GM20431 (cell line): ENCODE data around the gene AGBL3.
"Not testable (repeated sequence)": the region's sequence is repeated elsewhere in the genome, so short reads cannot be mapped to it uniquely, and the experiment has no call there.

Source experiments
- in situ Hi-C: fragments of 300-500 bp; cut with MseI, MboI; formaldehyde crosslinking; loops from one replicate; pipeline ENCODE4 v1.15.0; 2020; ENCODE audit warnings: low sequenced_read_pairs; ENCODE audit not compliant: unreplicated experiment

Gene AGBL3

DNA sequence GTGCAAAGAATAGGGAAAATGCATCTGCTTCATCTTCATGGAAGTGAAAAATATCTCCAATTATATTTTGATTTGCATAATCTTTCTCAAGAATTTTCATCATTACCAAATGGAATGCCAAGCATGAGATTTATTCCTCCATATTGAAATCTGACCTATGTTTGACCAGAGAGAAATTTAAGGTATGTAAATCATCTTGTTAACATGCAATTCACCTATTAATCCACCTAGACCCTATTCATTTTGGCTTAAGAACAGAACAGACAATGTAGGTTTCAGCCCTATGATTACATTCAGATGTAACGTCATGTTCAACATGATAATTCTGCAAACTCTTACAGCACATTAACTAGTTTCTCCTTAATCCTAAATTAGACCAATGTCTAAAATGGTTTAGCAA is 130.8 kb downstream of the AGBL3 start:
- in situ Hi-C loops, result no loop called here

DNA sequence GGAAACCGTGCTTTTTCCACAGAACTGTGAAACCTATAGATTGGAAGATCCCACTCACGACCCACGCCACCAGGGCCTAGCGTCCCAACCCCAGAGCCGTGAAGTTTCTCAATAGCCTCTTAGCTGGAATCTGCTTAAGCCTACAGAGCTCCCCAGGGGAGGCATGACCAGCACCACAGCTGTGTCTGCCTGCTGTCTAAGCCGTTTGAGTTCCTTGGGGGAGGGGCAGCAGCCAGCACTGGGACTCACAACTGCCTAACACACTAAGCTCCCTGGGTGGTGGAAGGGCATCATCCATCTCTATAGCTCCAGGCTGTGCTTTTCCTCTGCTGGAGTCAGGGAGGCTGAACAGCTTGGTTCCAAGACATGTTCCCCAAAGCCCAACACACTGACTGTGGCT is 135.6 kb downstream of the AGBL3 start:
- in situ Hi-C loops, result no loop called here

DNA sequence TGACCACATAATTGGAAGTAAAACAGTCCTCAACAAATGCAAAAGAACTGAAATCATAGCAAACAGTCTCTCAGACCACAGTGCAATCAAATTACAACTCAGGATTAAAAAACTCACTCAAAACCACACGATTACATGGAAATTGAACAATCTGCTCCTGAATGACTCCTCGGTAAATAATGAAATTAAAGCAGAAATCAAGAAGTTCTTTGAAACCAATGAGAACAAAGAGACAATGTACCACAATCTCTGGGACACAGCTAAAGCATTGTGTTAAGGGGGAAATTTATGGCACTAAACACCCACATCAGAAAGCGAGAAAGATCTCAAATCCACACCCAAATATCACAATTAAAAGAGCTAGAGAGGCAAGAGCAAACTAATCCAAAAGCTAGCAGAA is 138.3 kb downstream of the AGBL3 start:
- in situ Hi-C loops, result not testable (repeated sequence)

DNA sequence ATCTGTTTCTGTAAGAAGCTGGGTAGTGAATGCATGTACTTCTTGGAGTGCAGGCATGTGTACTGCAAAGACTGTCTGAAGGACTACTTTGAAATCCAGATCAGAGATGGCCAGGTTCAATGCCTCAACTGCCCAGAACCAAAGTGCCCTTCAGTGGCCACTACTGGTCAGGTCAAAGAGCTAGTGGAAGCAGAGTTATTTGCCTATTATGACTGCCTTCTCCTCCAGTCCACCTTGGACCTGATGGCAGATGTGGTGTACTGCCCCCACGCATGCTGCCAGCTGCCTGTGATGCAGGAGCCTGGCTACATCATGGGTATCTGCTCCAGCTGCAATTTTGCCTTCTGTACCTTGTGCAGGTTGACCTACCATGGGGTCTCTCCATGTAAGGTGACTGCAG is 142.6 kb downstream of the AGBL3 start:
- in situ Hi-C loops, result no loop called here

DNA sequence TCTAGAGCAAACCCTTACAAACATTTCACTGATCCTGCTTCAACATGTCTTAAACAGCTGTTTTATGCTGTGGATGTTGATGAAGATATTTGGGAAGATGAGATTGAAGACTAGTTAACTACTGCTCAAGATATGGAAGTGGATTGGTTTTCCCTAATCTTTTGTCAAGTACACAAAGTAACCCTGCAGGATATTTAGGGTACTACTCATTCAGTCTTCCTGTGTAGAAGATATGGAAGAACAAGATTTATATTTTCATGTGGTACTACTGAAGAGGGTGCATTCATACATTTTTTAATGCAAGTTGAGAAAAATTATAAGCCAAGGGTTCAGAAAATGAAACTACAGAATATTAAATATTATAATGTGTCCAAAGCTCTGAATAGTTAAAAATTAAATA is 143.3 kb downstream of the AGBL3 start:
- in situ Hi-C loops, result no loop called here

DNA sequence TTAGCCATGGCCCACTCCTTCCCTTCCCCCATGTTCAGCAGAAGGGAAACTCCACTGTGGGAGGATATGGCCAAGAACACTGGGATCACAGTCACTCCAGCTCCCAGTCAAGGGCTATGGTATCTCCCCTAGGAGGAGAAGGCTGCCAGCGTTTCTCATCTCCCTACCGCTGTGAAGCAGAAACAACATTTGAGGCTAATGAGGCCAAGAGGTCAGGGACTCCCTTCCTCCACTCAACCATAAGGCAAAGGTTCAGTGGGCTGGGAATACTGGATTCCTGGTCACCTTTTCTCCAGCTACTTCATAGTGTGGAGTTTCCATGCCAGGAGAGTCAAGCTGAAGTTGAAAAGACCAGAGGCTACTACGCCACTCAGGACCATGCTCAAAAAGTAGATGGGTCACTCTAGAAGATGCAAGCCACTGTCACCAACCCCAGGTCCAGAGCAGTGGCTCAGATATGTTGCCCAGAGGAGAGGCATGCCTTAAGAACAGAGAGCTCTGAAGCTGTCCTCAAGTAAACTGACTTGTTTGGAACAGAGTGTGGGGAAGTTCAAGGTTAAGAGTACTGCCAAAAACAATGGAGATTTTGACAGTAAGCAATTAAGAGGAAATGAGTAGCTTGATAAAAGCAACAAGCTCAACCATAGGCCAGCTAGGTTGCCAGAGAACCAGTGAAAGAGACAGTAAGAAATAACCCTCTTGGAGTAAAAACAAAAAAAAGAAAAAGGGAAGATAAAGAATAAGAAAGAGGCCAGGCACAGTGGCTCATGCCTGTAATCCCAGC is 157.8 kb downstream of the AGBL3 start:
- in situ Hi-C loops, result no loop called here

DNA sequence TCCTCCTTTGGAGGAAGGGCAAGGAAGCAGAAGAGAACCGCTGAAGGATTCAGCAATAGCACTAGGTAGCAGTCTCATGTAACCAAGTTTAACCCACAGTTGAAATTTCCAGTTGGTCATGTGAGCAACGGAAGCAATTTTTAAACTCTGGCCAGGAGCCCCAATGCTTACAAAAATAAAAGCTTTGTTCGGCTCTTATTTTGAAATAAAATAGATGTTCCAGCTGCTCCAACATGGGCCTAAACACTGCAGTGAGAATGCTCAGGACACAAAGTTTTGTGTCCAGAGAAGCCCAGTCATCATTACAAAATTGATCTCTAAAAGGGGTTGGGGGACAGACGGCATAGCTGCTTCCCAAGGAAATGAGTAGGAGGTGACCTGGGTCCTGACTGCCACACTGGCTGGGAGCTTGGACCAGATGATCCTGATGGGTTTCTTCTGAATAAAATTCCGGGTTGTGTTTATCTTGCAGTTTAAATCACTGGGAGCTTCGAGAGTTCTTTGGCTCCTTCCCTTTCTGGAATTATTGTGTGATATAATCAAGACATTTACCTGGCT is 161.1 kb downstream of the AGBL3 start:
- in situ Hi-C loops, result no loop called here

DNA sequence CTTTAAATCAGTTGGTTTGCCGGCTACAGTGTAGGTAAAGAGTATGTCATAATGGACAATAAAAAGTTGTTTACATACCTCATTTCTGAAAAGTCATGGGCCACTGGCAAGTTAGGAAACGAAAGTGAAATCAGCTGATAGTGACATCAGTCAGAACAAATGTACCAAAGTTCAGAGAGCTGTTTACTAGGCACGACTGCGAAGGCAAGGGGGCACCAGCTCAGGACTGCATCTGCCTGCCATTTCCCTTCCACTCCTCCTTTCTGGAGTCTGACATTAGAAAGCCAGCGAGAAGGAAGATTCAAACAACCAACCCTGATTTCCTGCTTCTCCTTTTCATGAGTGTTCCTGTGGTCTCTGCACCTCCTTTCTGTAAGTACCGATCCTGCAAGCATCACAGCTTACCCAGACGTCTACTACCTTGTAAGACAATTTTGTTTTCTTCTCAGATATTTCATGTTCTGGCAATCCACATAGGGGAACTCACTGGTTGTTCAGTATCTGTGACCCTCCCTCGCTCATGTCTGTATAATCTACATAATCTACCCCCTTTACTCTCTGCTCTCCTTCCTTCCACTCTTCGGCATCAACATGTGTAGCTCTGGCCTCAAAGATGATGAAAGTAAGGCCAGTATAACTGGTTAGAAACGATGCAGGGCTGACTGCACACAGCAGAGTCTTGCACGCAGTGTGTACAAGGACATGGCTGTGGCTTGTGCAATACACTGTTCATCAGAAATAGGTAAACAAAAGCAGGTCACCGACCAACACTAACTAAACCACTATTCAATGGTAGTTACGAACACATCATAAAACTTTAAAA is 161.8 kb downstream of the AGBL3 start, which contains the start of gene TMEM140:
TMEM140 (plus strand) TSS at position 174 of the 823 bp plus-strand sequence. CDS start 16,370 bp downstream, outside the sequence.
- in situ Hi-C loops, result no loop called here

DNA sequence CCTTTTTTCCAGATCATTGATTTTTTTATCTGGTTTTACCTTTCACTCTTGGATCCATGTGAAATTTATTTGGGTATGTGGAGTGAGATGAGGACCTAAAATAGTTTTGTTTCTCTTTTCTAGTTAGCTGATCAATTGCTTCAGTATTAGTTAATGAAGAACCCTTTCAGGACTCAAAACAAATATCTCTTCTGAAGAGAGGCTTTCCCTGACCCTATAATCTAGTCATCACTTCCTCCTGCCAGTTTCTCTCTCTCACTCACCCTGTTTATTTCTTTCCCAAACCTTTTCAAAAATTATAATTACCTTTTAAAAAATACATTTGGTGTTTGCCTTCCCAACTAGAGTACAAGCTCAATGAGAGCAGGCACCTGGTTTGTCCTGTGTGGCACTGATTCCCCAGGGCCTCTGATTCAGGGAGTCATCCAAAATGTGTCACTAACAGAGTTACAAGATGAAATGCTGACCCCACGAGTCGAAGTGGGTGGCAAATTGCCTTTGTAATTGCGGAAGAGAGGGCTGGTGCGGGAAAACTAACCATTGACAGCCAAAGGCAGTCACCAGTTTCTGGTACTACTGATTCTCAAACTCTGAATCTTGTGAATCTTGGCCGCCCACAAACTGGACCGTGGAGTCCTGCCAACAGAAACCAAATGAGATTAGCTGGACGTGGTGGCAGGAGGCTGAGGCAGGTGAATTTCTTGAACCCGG is 163.9 kb downstream of the AGBL3 start:
- in situ Hi-C loops, result loop anchor here (10.0 kb wide), 1 partner anchor 155 kb away; no protein-coding TSS in a partner anchor

DNA sequence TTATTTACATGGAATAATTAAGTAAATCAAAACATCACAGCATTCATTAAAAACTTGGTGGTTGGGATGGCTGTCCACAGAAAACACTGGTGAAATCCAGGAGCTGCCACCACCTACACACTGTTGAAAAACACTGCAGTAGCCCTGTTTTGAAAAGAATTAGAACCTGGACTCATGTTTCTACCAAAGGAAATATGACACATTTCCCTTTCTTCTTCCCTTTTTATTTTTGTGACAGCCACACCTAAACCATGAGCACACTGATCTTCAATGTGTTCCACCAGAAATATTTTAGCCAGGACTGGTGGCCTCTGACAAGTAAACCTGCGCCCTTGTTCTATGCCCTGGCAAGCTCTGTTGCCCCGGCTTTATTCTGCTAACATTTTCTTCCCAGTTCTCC is 164.8 kb downstream of the AGBL3 start:
- in situ Hi-C loops, result loop anchor here (10.0 kb wide), 1 partner anchor 156 kb away; no protein-coding TSS in a partner anchor

DNA sequence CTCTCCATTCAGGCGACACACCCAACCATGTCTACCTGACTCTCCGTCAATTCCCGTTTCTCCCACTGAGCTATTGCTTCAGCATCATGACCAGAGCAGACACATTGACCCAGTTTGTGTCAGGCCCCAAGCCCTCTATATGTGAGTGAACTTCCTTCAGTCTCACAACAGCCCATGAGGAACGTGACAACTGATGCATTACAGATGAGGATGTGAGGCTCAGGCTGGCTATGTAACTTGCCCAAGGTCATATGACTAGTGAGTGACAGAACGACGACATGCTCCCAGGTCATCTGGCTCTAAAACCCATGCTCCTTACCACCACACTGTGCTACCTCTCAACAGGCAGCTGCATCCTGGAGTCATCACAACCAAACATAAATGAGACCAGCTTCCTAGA is 165.2 kb downstream of the AGBL3 start:
- in situ Hi-C loops, result loop anchor here (10.0 kb wide), 1 partner anchor 157 kb away; no protein-coding TSS in a partner anchor

DNA sequence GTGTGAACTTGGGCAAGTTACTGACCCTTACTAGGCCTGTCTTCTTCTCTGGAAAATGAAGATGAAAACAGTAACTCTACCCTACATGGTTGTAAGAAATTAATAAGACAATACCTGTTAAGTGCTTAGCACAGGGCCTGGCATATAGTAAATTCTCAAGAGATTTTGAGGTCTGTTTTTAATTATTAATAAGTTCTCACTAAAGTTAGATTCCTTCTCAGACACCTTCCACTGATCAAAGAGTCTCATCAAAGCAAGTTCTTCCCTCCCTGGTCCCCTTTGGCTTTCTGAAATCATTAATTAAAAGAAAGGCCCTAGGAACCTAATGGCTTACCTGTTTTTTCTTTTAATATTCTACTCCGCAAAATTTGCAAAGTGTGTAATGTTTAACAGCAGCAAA is 166.1 kb downstream of the AGBL3 start:
- in situ Hi-C loops, result loop anchor here (10.0 kb wide), 1 partner anchor 158 kb away; no protein-coding TSS in a partner anchor

DNA sequence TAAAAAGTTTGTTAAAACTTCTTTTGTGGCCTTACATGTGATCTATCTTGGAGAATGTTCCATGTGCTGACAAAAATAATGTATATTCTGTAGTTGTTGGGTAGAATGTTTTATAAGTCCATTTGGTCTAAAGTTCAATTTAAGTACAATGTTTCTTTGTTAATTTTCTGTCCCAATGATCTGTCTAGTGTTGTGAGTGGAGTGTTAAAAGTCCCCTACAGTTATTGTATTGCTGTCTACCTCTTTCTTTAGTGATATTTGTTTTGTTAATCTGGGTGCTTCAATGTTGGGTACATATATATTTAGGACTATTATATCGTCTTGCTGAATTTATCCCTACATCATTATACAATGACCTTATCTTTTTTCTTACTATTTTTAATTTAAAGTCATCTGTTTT is 168.4 kb downstream of the AGBL3 start:
- in situ Hi-C loops, result loop anchor here (10.0 kb wide), 1 partner anchor 160 kb away; no protein-coding TSS in a partner anchor

DNA sequence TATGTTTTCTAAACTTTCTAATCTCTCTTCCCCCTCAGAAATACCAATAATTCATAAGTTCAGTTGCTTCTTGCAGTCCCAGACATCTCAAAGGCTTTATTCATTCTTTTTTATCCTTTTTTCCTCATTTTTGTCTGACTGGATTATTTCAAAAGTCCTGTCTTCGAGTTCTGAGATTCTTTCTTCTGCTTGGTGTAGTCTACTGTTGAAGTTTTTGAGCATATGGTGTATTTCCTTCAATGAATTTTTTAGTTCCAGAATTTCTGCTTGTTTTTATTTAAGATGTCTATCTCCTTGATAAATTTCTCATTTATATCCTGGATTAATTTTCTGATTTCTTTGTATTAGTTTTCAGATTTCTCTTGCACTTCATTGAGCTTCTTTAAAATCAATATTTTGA is 170.0 kb downstream of the AGBL3 start:
- in situ Hi-C loops, result loop anchor here (10.0 kb wide), 1 partner anchor 161 kb away; no protein-coding TSS in a partner anchor

DNA sequence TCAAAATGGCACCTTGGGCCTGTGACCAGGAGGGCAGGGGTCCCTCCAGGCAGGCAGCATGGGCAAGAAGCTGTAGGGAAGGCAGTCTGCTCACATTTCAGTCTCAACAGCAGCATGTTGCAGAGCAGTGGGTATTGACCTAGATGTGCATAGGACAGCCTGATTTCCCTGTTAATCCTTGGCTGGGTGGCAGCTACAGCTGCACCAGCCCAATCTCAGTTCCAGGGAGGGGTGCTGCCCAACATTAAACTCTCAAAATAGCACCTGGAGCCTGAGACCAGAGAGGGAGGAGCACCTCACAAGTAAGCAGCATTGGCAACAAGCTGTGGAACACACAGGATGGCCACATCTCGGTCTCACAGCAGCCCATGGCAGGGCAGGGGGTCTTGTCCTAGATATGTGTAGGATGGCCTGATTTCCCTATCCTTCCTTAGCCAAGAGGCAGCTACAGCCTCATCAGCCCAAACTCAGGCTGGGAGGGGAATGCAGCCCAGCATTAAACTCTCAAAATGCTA is 171.9 kb downstream of the AGBL3 start:
- in situ Hi-C loops, result loop anchor here (10.0 kb wide), 1 partner anchor 163 kb away; no protein-coding TSS in a partner anchor

DNA sequence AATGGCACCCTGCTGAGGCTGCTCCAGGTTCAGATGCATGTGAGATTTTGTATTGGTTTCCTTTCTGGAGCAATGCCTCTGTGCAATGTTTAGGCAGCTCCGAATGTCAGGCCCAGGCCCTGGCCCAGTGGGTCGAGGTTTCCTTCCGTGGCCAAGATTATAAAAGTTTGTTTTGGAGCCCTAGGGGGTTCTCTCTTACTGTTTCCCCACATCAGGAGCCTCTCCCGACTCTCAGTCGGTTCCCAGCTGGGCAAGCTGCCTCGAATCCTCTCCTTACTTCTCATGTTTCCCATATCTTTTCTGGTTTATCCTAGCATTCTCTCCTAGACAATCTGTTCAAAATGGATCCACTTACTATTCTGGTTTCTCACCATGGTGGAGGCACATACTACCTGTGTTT is 172.6 kb downstream of the AGBL3 start:
- in situ Hi-C loops, result loop anchor here (10.0 kb wide), 1 partner anchor 164 kb away; no protein-coding TSS in a partner anchor

DNA sequence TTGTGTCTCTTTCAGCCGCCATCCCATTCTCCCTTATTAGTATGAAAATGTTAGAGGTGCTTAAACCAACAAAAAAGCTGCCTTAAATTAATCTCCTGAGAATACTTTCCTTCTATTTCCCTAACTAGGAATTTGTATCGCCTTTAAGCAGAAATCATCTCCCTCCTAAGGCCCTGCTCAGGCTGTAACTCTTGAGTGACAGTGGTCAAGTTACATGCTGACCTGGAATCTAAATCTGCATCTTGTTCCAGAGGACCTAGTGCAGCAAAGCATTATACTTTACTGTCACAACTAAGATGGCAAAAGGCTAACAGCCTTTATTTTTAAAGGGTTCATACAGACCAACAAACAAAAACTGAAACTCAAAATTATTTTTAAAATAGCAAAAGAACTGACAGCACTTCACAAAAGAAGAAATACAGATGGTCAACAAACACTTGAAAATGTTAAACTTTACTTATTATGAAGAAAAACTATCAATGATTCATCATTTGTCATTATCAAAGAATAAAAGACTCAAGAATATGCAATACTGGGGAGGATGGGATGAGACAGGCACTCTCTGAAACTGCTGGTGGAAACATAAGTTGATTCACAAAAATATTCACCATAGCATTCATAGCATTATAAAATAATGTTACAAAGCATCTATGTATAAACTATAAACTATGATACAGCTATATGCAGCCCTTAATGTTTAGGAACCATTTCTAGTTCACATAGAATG is 173.2 kb downstream of the AGBL3 start:
- in situ Hi-C loops, result loop anchor here (10.0 kb wide), 1 partner anchor 165 kb away; no protein-coding TSS in a partner anchor

DNA sequence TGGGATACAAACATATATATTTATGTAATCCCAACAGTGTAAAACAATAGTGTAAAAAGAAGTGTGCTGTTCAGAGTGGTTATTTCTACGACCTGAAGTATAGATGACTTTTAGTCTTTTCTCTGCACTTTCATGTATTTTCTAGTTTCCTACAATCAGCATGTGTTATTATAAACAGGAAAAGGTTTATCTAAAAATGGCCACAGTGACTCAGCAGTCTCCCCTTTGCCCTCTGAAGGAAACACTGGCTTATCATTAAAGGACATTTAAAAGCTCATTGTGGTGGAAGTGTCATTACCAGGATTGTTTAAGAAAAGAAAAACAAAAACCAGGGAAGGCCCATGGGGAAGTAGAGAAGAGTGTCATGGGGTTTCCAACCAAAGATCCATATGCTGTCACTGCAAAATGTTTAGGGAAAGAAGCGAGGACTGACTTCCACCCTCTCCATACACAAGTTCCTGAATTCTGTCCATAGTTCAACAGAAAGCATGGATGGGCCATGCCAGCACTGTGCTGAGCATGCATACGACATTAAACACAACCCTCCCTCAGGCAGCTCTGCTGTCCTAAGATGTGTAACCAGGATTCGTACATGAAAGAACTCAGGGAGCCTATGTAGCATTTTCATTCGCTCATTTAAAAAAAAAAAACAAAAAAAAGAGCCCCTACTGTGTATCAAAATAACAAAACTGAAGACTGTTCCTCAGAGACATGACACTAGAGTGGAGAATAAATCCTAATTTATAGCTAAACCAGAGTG is 174.0 kb downstream of the AGBL3 start:
- in situ Hi-C loops, result no loop called here
